Endodermal cell (in vitro differentiated cells): ENCODE measurements around the gene SLC24A4. TPM values are rescaled to one million over a fixed set of nuclear protein-coding genes. Genes with fewer than 3 reads are reported as not detected.

Experiments used
- DNase-seq: peaks from one replicate; pipeline ENCODE4 v3.0.0-alpha.2; 2017
- H3K27ac ChIP-seq: 2 replicates; pipeline ENCODE4 v1.5.1; 2013; ENCODE audit warnings: mild to moderate bottlenecking, low read depth, low read length, moderate library complexity
- H3K27me3 ChIP-seq: 2 replicates; pipeline ENCODE4 v1.6.1; 2013; ENCODE audit warnings: mild to moderate bottlenecking, low read length, moderate library complexity; ENCODE audit not compliant: insufficient read depth, control insufficient read depth, poor library complexity, severe bottlenecking
- H3K36me3 ChIP-seq: 2 replicates; pipeline ENCODE4 v1.7.0; 2013; ENCODE audit warnings: mild to moderate bottlenecking, low read length, moderate library complexity; ENCODE audit not compliant: control insufficient read depth, insufficient read depth
- H3K4me1 ChIP-seq: one replicate; pipeline ENCODE4 v1.7.0; 2013; ENCODE audit warnings: low read length; ENCODE audit not compliant: control insufficient read depth, insufficient read depth
- H3K4me3 ChIP-seq: 2 replicates; pipeline ENCODE4 v1.5.1; 2013; ENCODE audit warnings: mild to moderate bottlenecking, low read length, moderate library complexity
- H3K9ac ChIP-seq: 2 replicates; pipeline ENCODE4 v1.6.1; 2013; ENCODE audit warnings: mild to moderate bottlenecking, low read length, moderate library complexity; ENCODE audit not compliant: poor library complexity, severe bottlenecking; ENCODE audit errors: extremely low read depth
- H3K9me3 ChIP-seq: 2 replicates; pipeline ENCODE4 v1.6.1; 2013; ENCODE audit warnings: mild to moderate bottlenecking, low read length, moderate library complexity; ENCODE audit not compliant: control insufficient read depth
- H3K27ac Mint-ChIP-seq: 2 replicates; pipeline ENCODE4 v1.8.0; 2020; ENCODE audit warnings: mixed read lengths
- H3K27me3 Mint-ChIP-seq: 2 replicates; pipeline ENCODE4 v1.8.0; 2021; ENCODE audit warnings: mild to moderate bottlenecking, mixed read lengths; ENCODE audit not compliant: insufficient read depth
- H3K36me3 Mint-ChIP-seq: 2 replicates; pipeline ENCODE4 v1.8.0; 2020; ENCODE audit warnings: low read depth, mixed read lengths
- H3K4me1 Mint-ChIP-seq: 2 replicates; pipeline ENCODE4 v1.8.0; 2020; ENCODE audit warnings: mixed read lengths
- H3K4me3 Mint-ChIP-seq: 2 replicates; pipeline ENCODE4 v1.8.0; 2020; ENCODE audit warnings: mild to moderate bottlenecking, moderate library complexity, mixed read lengths
- H3K9me3 Mint-ChIP-seq: 2 replicates; pipeline ENCODE4 v1.8.0; 2020; ENCODE audit warnings: mild to moderate bottlenecking, mixed read lengths
- WGBS, 2 experiments: methylation state at CpG; one replicate each; pipeline versions ENCODE4 v1.1.5 to v1.1.7; 2013; ENCODE audit warnings: missing lambda C conversion rate in 2 of 2, mixed read lengths in 1 of 2; ENCODE audit not compliant: insufficient coverage in 1 of 2, insufficient read length in 1 of 2; 5-methylcytosine and 5-hydroxymethylcytosine counted together
- total RNA-seq, 2 donors: library from RNA; stranded (reverse); fragmentation: NEBNext Ultra II Directional in 1 of 2; extraction: Animal tissue kit (Norgen Biotek cat#: 25700) in 1 of 2; gene quantifications; 2 replicates in 1 of 2; 3 replicates in 1 of 2; pipeline ENCODE4 v1.2.1, GENCODE V29; 2021
- TF ChIP-seq, protein P1 (sequence below): fragments of 200-600 bp; sonication (generic); conservative IDR thresholded peaks from 2 replicates; pipeline ENCODE4 v1.5.0; 2021; ENCODE audit warnings: antibody characterized with exemption, mild to moderate bottlenecking

The SLC24A4 gene
- total RNA-seq, 2 donors from 2014 or later = 0.09 to 0.29 TPM

GRCh38 chr14:92431199-92431725 is 108.3 kb downstream of the SLC24A4 start:
- DNase-seq = no peak
- 93 to 95% methylated on average over 8 to 11 of the region's 11 CpGs for WGBS, 2 experiments
- H3K4me1 ChIP-seq = no peaks in the 10 kb centered on the region
- no peaks in the 10 kb centered on the region for H3K27me3 ChIP-seq
- Mint-ChIP-seq H3K36me3 (no peaks in the 10 kb centered on the region), H3K4me3 (no peak overlapping the region), H3K27me3 (peaks cover 3% of the 10 kb centered on the region), H3K4me1 (peaks cover 2% of the 10 kb centered on the region), H3K27ac (no peak overlapping the region), H3K9me3 (peaks cover 13% of the 10 kb centered on the region)
- TF ChIP-seq, protein P1, sequence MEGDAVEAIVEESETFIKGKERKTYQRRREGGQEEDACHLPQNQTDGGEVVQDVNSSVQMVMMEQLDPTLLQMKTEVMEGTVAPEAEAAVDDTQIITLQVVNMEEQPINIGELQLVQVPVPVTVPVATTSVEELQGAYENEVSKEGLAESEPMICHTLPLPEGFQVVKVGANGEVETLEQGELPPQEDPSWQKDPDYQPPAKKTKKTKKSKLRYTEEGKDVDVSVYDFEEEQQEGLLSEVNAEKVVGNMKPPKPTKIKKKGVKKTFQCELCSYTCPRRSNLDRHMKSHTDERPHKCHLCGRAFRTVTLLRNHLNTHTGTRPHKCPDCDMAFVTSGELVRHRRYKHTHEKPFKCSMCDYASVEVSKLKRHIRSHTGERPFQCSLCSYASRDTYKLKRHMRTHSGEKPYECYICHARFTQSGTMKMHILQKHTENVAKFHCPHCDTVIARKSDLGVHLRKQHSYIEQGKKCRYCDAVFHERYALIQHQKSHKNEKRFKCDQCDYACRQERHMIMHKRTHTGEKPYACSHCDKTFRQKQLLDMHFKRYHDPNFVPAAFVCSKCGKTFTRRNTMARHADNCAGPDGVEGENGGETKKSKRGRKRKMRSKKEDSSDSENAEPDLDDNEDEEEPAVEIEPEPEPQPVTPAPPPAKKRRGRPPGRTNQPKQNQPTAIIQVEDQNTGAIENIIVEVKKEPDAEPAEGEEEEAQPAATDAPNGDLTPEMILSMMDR = no peak
- H3K4me3 ChIP-seq = no peak overlapping the region
- no peaks in the 10 kb centered on the region for H3K36me3 ChIP-seq
- H3K9me3 ChIP-seq = no peaks in the 10 kb centered on the region
- no peak overlapping the region for H3K27ac ChIP-seq
- H3K9ac ChIP-seq = no peak overlapping the region

- Mint-ChIP-seq H3K9me3 (peaks cover 10% of the 10 kb centered on the region), H3K36me3 (no peaks in the 10 kb centered on the region), H3K4me1 (peaks cover 2% of the 10 kb centered on the region), H3K27me3 (peaks cover 3% of the 10 kb centered on the region), H3K27ac (no peak overlapping the region), H3K4me3 (no peak overlapping the region)
- Histone ChIP-seq H3K9me3 (no peaks in the 10 kb centered on the region), H3K27ac (no peak overlapping the region), H3K36me3 (no peaks in the 10 kb centered on the region), H3K9ac (no peak overlapping the region), H3K27me3 (no peaks in the 10 kb centered on the region), H3K4me1 (no peaks in the 10 kb centered on the region), H3K4me3 (no peak overlapping the region)
- WGBS, 2 experiments = 98% methylated on average over 2 of the region's 2 CpGs; no CpG with 5 or more reads in 1 of the 2 experiments
- TF ChIP-seq, protein P1 = no peak
- no peak for DNase-seq
These were observed 110.4 kb downstream of the SLC24A4 start for GRCh38 chr14:92433407-92433806.

DNA sequence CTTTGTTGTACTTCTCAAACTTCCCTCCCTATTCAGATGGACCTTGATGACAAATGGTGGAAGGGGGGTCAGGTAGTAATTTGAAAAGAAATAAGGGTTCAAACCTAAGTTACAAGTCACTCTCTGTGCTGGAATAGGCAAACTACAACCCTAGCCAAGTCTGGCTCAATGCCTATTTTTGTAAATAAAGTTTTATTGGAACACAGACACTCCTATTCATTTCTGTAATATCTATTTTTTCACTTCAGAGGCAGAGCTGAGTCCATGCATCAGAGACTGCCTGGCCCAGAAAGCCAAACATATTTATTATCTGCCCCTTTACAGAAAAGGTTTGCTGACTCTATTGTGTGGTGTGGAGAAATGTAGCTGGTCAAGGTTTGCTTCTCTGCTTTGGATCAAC is 112.2 kb downstream of the SLC24A4 start:
- Histone ChIP-seq H3K27me3 (no peaks in the 10 kb centered on the region), H3K36me3 (no peaks in the 10 kb centered on the region), H3K4me1 (no peaks in the 10 kb centered on the region), H3K9ac (no peak overlapping the region), H3K9me3 (no peaks in the 10 kb centered on the region), H3K27ac (no peak overlapping the region), H3K4me3 (no peak overlapping the region)
- DNase-seq = no peak
- Mint-ChIP-seq H3K4me3 (no peak overlapping the region), H3K9me3 (peaks cover 10% of the 10 kb centered on the region), H3K27me3 (peaks cover under 1% of the 10 kb centered on the region), H3K36me3 (no peaks in the 10 kb centered on the region), H3K27ac (no peak overlapping the region), H3K4me1 (peaks cover 2% of the 10 kb centered on the region)
- TF ChIP-seq, protein P1 = no peak
